TTC549 (cell line): ENCODE results near the gene YTHDC1.
"Not testable (repeated sequence)": the region's sequence is repeated elsewhere in the genome, so short reads cannot be mapped to it uniquely, and the experiment has no call there.

Source experiments
- FAIRE-seq: peaks from 2 replicates; lab custom pipeline; 2012; peaks lifted over from hg19 to GRCh38; lab: Jason Lieb, UNC

The YTHDC1 gene

GRCh38 chr4:68288393-68288740 is 61.5 kb downstream of the YTHDC1 start:
- no peak for FAIRE-seq

- FAIRE-seq = no peak
Measured at GRCh38 chr4:68287704-68288392, 62.0 kb downstream of the YTHDC1 start.

- FAIRE-seq = no peak
Measured at GRCh38 chr4:68283714-68284113, 66.2 kb downstream of the YTHDC1 start.

DNA sequence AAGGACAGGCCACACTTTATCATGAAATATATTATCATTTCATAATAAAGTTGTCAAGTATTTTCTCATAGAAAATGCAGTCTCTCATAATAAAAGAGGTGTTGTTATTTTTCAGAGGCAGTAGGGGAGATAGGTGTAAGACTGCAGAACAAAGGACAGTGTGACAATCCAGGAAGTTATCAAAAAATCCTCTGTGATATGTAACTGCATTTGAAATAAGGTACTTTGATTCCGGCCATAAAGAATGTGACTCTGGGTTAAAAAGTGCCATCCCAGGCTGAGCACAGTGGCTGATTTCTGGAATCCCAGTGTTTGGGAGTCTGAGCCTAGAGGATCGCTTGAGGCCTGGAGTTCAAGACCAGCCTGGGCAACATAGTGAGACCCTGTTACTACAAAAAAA is 66.8 kb downstream of the YTHDC1 start:
- FAIRE-seq = no peak

- not testable (repeated sequence) for FAIRE-seq
Measured at GRCh38 chr4:68281796-68282740, 67.8 kb downstream of the YTHDC1 start.

GRCh38 chr4:68278029-68278428 is 71.9 kb downstream of the YTHDC1 start:
- no peak for FAIRE-seq

GRCh38 chr4:68277627-68278026 is 72.3 kb downstream of the YTHDC1 start:
- no peak for FAIRE-seq

GRCh38 chr4:68272860-68273259 is 77.0 kb downstream of the YTHDC1 start:
- no peak for FAIRE-seq

DNA sequence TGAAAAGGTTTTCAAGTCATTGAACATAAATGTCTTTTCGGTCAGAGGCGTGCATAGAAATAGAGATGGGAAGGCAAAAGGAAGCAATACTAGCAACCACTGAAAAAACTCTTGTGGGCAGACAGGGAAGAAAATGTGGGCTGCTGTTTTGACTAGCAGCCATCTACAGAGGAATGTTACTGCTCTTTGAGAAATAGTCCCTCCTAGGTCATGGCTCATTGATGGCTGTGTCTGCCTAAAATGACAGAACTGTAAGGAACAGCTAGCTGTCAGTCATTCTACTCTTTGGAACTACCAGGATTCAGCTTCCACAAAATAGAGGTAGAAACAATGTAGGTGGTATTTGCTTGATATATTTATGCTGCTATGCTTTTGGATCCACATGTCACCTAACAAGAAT is 77.5 kb downstream of the YTHDC1 start:
- no peak for FAIRE-seq

DNA sequence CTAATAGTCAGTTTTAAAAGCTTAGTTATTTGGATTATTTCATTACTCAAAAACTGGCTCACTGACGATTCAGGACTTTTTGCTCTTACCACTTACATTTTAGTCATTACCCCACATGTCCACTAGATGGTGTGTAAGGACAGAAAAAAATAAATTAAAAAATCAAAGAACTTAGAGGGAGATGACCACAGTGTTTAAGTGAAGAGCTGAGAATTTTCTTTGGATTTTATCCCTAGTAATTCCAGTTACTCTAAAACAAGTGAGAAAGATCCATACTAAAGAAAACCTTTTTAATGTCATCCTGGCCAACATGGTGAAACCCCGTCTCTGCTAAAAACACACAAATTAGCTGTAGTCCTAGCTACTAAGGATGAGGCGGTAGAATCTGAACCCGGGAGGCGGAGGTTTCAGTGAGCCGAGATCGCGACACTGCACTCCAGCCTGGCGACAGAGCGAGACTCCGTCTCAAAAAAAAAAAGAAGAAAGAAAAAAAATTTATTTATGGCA is 78.0 kb downstream of the YTHDC1 start:
- FAIRE-seq = peak; percentile 87

- FAIRE-seq = no peak
Measured at GRCh38 chr4:68267433-68267944, 82.4 kb downstream of the YTHDC1 start.

DNA sequence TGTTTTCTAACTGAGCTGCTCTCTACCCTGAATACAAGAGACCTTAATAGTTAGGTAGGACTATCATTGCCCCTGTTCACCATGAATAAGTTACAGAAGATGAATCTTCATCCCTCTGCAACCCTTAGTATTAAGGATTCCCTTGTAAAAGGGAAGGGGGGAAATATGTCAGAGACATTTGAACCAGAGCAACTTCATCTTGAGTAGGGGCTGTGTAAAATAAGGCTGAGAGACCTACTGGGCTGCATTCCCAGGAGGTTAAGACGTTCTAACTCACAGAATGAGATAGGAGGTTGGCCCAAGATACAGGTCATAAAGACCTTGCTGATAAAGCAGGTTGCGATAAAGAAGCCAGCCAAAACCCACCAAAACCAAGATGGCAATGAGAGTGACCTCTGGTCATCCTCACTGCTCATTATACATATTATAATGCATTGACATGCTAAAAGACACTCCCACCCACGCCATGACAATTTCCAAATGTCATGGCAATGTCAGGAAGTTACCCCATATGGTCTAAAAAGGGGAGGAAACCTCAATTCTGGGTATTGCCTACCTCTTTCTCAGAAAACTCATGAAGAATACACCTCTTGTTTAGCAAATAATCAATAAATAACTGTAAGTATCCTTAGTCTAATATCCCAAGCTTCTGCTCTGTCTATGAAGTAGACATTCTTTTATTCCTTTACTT is 84.9 kb downstream of the YTHDC1 start:
- FAIRE-seq = no peak
